Mesenchymal stem cell (in vitro differentiated cells and primary cell): ENCODE results near the gene CCDC127.

Experiments
- DNase-seq: peaks from one replicate; pipeline ENCODE4 v3.0.0-alpha.2; 2013
- H2AFZ ChIP-seq: one replicate; pipeline ENCODE4 v1.6.1; 2013; ENCODE audit warnings: low read depth, mild to moderate bottlenecking, control low read depth, inconsistent platforms, low read length, moderate library complexity
- H2AK5ac ChIP-seq: 2 replicates; pipeline ENCODE4 v1.6.1; 2013; ENCODE audit warnings: low read length, moderate library complexity, mild to moderate bottlenecking, inconsistent platforms; ENCODE audit not compliant: severe bottlenecking
- H2BK120ac ChIP-seq: one replicate; pipeline ENCODE4 v1.6.1; 2013; ENCODE audit warnings: low read depth, mild to moderate bottlenecking, inconsistent platforms, low read length, moderate library complexity
- H2BK12ac ChIP-seq, 2 experiments: one replicate each; pipeline ENCODE4 v1.6.1; 2013; ENCODE audit warnings: inconsistent platforms in 2 of 2, low read length in 2 of 2, mild to moderate bottlenecking in 2 of 2, moderate library complexity in 2 of 2, control low read depth in 1 of 2
- H2BK15ac ChIP-seq: one replicate; pipeline ENCODE4 v1.6.1; 2013; ENCODE audit warnings: mild to moderate bottlenecking, low read depth, inconsistent platforms; ENCODE audit not compliant: poor library complexity, severe bottlenecking
- H2BK5ac ChIP-seq: 2 replicates; pipeline ENCODE4 v1.6.1; 2013; ENCODE audit warnings: low read depth, mild to moderate bottlenecking, low read length, control low read depth, inconsistent platforms; ENCODE audit not compliant: poor library complexity, severe bottlenecking
- H3K14ac ChIP-seq, 2 experiments: one replicate each; pipeline ENCODE4 v1.6.1; 2013; ENCODE audit warnings: inconsistent platforms in 2 of 2, low read length in 2 of 2, control low read depth in 1 of 2, mild to moderate bottlenecking in 1 of 2, moderate library complexity in 1 of 2
- H3K18ac ChIP-seq, 2 experiments: one replicate each; pipeline ENCODE4 v1.6.1; 2013; ENCODE audit warnings: inconsistent platforms in 2 of 2, low read length in 2 of 2, control low read depth in 1 of 2, low read depth in 1 of 2, mild to moderate bottlenecking in 1 of 2
- H3K23ac ChIP-seq, 2 experiments: one replicate each; pipeline ENCODE4 v1.6.1; 2013; ENCODE audit warnings: inconsistent platforms in 2 of 2, low read length in 2 of 2, mild to moderate bottlenecking in 2 of 2, moderate library complexity in 2 of 2, control low read depth in 1 of 2
- H3K27ac ChIP-seq: 2 replicates; pipeline ENCODE4 v1.5.1; 2013; ENCODE audit warnings: mild to moderate bottlenecking, moderate library complexity, low read length, control low read depth, inconsistent platforms; ENCODE audit not compliant: poor library complexity, severe bottlenecking
- H3K27me3 ChIP-seq, 2 experiments: 2 replicates each; pipeline versions ENCODE4 v1.6.1 to v1.7.0; 2013; ENCODE audit warnings: low read length in 2 of 2, mild to moderate bottlenecking in 2 of 2, moderate library complexity in 2 of 2, control low read depth in 1 of 2, inconsistent platforms in 1 of 2; ENCODE audit not compliant: control insufficient read depth in 1 of 2, insufficient read depth in 1 of 2
- H3K36me3 ChIP-seq, 2 experiments: 2 replicates each; pipeline versions ENCODE4 v1.6.1 to v1.7.0; 2013; ENCODE audit warnings: low read length in 2 of 2, control low read depth in 1 of 2, inconsistent platforms in 1 of 2, low read depth in 1 of 2, mild to moderate bottlenecking in 1 of 2; ENCODE audit not compliant: insufficient read depth in 2 of 2, control insufficient read depth in 1 of 2
- H3K4ac ChIP-seq, 2 experiments: one replicate each; pipeline ENCODE4 v1.6.1; 2013; ENCODE audit warnings: inconsistent platforms in 2 of 2, low read length in 2 of 2, mild to moderate bottlenecking in 2 of 2, moderate library complexity in 2 of 2, control low read depth in 1 of 2, low read depth in 1 of 2
- H3K4me1 ChIP-seq: 2 replicates; pipeline ENCODE4 v1.6.1; 2013; ENCODE audit warnings: low read depth, low read length, control low read depth; ENCODE audit not compliant: control insufficient read depth, insufficient read depth
- H3K4me2 ChIP-seq: 2 replicates; pipeline ENCODE4 v1.6.1; 2013; ENCODE audit warnings: low read length, mild to moderate bottlenecking, inconsistent platforms; ENCODE audit not compliant: poor library complexity, severe bottlenecking
- H3K4me3 ChIP-seq, 2 experiments: 2 replicates each; pipeline versions ENCODE4 v1.5.1 to v1.7.0; 2013; ENCODE audit warnings: low read length in 2 of 2, mild to moderate bottlenecking in 2 of 2, control low read depth in 1 of 2, low read depth in 1 of 2; ENCODE audit not compliant: insufficient read depth in 1 of 2
- H3K79me1 ChIP-seq: replicated peaks from 2 replicates; pipeline ENCODE4 v1.6.1; 2013; ENCODE audit warnings: mild to moderate bottlenecking, control low read depth, low read length, inconsistent platforms; ENCODE audit not compliant: poor library complexity, severe bottlenecking
- H3K9ac ChIP-seq: 2 replicates; pipeline ENCODE4 v1.7.0; 2013; ENCODE audit warnings: mild to moderate bottlenecking, low read length, moderate library complexity
- H3K9me3 ChIP-seq: 2 replicates; pipeline ENCODE4 v1.7.0; 2013; ENCODE audit warnings: mild to moderate bottlenecking, low read length; ENCODE audit not compliant: control insufficient read depth
- H4K8ac ChIP-seq: one replicate; pipeline ENCODE4 v1.6.1; 2013; ENCODE audit warnings: inconsistent platforms, mild to moderate bottlenecking, low read length, moderate library complexity
- H4K91ac ChIP-seq: one replicate; pipeline ENCODE4 v1.6.1; 2013; ENCODE audit warnings: mild to moderate bottlenecking, low read length, inconsistent platforms
- WGBS: methylation state at CpG from one replicate; pipeline ENCODE4 v1.1.7; 2013; ENCODE audit warnings: mixed read lengths; 5-methylcytosine and 5-hydroxymethylcytosine counted together

CCDC127 gene

DNA sequence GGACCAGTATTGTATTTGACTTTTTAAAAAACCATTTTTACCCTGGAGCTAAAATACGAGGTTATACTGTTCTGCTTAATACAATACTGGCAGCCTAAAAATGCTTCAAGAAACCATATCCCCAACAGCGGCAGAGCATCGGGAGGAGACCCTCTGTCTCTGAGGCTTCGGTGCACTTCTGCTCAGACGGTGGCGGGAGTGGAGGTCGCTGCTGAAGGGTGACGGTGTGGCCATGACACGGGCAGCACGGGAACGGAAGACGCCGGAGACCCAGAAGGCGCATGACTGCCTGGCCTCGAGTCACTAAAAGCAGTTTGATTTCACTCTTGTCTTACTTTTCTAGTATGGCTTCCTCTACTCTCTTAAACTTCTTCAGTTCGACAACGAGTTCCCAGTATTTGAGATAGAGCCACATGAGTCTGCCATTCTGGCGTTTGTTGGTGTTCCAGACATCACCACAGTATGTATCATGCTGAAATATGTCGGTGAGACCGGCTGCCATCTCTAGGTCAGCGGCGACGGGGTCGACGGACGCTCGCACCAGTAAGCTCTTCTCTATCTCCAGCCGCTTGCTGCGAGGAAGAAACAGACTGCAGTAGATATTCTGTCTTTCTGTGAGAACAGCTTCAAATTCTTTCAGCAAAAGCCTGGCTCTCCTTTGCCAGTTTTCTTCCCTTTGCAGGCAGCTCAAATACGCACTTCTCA is 12.8 kb downstream of the CCDC127 start:
- no peak overlapping the region for H2BK120ac ChIP-seq
- no peak overlapping the region for H3K4me3 ChIP-seq
- no peak overlapping the region for H2BK15ac ChIP-seq
- H3K27me3 ChIP-seq, result no peaks in the 10 kb centered on the region
- H3K27ac ChIP-seq, result no peak overlapping the region
- no peak overlapping the region for H4K8ac ChIP-seq
- H3K14ac ChIP-seq, result no peak overlapping the region
- H2AK5ac ChIP-seq, result no peak overlapping the region
- no peak overlapping the region for H3K4me2 ChIP-seq
- H3K4me1 ChIP-seq, result peaks cover 4% of the 10 kb centered on the region
- H4K91ac ChIP-seq, result no peak overlapping the region
- H3K23ac ChIP-seq, result no peak overlapping the region
- WGBS, result 97% methylated on average over 30 of the region's 30 CpGs
- H3K79me1 ChIP-seq, result peaks cover 53% of the 10 kb centered on the region
- H3K36me3 ChIP-seq, result peaks cover 37 to 45% of the 10 kb centered on the region in 2 experiments
- H3K9me3 ChIP-seq, result no peaks in the 10 kb centered on the region
- H3K18ac ChIP-seq, result no peak overlapping the region
- peak overlapping the region; percentile 39 for H2BK5ac ChIP-seq
- DNase-seq, result no peak
- H2BK12ac ChIP-seq, result no peak overlapping the region
- no peak overlapping the region for H3K9ac ChIP-seq
- H3K4ac ChIP-seq, result no peak overlapping the region
- H2AFZ ChIP-seq, result no peak overlapping the region

DNA sequence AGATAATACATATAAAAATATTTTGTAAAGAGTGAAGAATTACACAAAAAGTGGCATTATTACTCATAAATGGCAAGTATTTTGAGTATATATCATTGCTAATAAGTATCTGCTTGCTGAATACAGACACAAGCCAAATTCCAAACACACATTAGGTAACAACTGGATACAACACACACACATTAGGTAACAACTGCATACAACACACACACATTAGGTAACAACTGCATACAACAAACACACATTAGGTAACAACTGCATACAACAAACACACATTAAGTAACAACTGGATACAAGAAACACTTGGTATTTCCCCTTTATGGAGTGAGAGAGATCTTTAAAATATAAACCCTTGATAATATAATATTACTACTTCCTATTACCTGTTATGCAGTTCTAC is 13.5 kb downstream of the CCDC127 start:
- no peak overlapping the region for H2BK12ac ChIP-seq
- H2BK15ac ChIP-seq, result no peak overlapping the region
- no peak overlapping the region for H3K4me2 ChIP-seq

DNA sequence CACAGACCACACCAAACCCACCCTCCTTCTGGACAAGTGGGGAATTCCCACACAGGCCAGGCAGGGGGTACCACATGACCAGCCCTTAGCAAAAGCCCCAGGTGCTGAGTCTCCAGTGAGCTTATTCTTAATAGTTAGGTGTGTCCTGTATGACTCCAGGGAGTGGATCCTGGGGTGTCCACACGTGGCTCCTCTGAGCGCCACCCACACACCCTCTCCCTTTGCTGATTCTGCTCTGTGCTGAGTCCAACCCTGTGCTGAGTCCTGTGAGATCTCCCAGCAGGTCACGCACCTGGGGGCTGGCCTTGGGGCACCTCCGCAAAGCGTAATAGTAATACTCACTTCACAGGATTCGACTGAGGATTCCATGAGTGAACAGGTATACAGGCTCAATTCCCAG is 14.0 kb downstream of the CCDC127 start:
- Histone ChIP-seq H2BK12ac (no peak overlapping the region), H3K27ac (no peak overlapping the region), H2BK120ac (no peak overlapping the region), H3K18ac (no peak overlapping the region), H4K91ac (no peak overlapping the region), H2BK5ac (no peak overlapping the region), H3K9ac (no peak overlapping the region), H3K9me3 (no peaks in the 10 kb centered on the region), H3K79me1 (peaks cover 62% of the 10 kb centered on the region), H3K4ac (no peak overlapping the region), H3K4me1 (peaks cover 4% of the 10 kb centered on the region), H3K27me3 (no peaks in the 10 kb centered on the region), H4K8ac (no peak overlapping the region), H3K4me3 (no peak overlapping the region), H3K4me2 (no peak overlapping the region), H3K14ac (no peak overlapping the region), H3K23ac (no peak overlapping the region), H2AFZ (no peak overlapping the region), H3K36me3 (peaks cover 37 to 56% of the 10 kb centered on the region in 2 experiments), H2BK15ac (no peak overlapping the region), H2AK5ac (no peak overlapping the region)
- no peak for DNase-seq
- WGBS, result 95% methylated on average over 6 of the region's 6 CpGs

More for the DNA sequence above, 13.5 kb downstream of the CCDC127 start:
- Histone ChIP-seq H3K18ac (no peak overlapping the region), H3K27ac (no peak overlapping the region), H3K27me3 (no peaks in the 10 kb centered on the region), H3K23ac (no peak overlapping the region), H4K8ac (no peak overlapping the region), H3K14ac (no peak overlapping the region), H4K91ac (no peak overlapping the region), H3K36me3 (peaks cover 37 to 51% of the 10 kb centered on the region in 2 experiments), H3K4me3 (no peak overlapping the region), H3K9me3 (no peaks in the 10 kb centered on the region), H3K4me1 (peaks cover 4% of the 10 kb centered on the region), H2AFZ (no peak overlapping the region), H2AK5ac (no peak overlapping the region), H2BK120ac (no peak overlapping the region), H3K9ac (no peak overlapping the region), H3K4ac (no peak overlapping the region), H2BK5ac (no peak overlapping the region), H3K79me1 (peaks cover 60% of the 10 kb centered on the region)
- DNase-seq, result no peak

DNA sequence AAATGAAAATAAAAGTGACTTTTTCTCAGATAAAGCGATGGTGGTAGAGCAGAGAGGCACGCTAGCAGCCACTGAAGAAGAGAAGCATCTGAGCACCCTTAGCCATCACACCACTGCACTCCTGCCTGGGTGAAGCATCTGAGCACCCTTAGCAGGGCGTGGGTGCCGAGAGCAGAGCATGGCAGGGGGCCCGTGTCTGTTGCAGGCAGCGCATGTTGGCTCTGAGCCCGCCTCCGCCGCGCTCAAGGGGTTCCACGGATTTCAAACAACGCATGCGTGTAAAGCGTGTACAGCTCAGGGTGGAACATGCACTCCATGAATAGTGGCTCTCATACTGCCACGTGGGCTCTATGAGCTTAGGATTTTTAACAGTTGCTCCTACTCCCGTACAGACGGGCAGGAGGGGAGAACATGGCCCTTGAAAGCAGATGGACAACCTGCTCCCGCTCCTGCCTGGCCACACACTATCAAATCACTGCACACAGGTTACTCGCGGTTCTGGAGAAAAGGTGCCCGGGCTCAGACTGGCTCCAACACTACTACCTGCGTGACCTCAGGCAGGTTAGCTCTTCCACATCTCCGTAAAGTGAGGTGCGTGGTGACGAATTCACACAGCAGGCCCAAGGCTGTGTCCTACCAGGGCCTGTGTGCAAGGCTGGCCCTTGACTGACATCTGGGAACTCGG is 14.6 kb downstream of the CCDC127 start:
- Histone ChIP-seq H4K91ac (no peak overlapping the region), H2BK12ac (no peak overlapping the region)
- WGBS, result 96% methylated on average over 26 of the region's 26 CpGs

More for the DNA sequence above, 14.6 kb downstream of the CCDC127 start:
- Histone ChIP-seq H3K79me1 (peaks cover 65% of the 10 kb centered on the region), H3K14ac (no peak overlapping the region), H3K23ac (no peak overlapping the region), H2AFZ (no peak overlapping the region), H4K8ac (no peak overlapping the region), H2BK120ac (no peak overlapping the region), H3K36me3 (peaks cover 43 to 59% of the 10 kb centered on the region in 2 experiments), H3K27ac (no peak overlapping the region), H3K4me3 (no peak overlapping the region), H2AK5ac (no peak overlapping the region), H3K4me2 (no peak overlapping the region), H3K4me1 (peaks cover 4% of the 10 kb centered on the region), H3K9me3 (no peaks in the 10 kb centered on the region), H3K9ac (no peak overlapping the region), H2BK5ac (no peak overlapping the region), H3K18ac (no peak overlapping the region), H3K4ac (no peak overlapping the region), H3K27me3 (no peaks in the 10 kb centered on the region), H2BK15ac (no peak overlapping the region)
- DNase-seq, result no peak
